ENCODE data around the gene SLC9A3.

SLC9A3 gene

DNA sequence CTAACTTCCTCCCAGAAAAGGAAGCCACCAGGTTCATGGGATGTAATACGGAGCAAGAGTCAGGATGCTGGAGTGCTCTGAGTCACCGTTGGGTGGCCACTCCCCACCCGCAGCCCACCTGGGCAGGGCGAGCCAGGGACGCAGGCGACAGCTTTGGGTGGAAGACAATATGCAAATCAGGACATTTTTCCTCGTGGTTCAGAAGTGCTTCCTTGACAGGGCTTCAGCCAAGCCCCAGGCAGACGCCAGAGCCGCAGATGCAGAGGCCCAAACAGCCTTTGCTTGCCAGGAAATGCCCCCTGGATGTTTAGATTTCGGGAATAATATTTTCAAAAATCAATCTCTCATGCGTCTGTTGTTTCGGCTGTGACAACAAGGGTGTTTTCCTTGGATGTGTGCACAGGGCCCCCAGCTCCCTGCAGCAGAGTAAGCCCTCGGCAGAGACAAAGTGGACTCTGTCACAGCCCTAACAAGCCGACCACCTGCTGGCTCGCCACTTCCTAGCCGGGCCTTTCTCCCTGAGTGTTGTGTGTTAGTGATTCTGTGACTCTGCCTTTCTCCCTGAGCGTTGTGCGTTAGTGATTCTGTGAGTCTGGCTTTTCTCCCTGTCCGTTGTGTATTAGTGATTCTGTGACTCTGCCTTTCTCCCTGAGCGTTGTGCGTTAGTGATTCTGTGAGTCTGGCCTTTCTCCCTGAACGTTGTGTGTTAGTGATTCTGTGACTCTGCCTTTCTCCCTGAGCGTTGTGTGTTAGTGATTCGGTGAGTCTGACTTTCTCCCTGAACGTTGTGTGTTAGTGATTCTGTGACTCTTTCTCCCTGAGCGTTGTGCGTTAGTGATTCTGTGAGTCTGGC is 11.8 kb upstream of the SLC9A3 start:
- Histone ChIP-seq H3K9me3 (ENCODE audit: severe bottlenecking) (no peaks in the 10 kb centered on the region), H3K4me1 (ENCODE audit: insufficient read depth, poor library complexity, severe bottlenecking) (no peaks in the 10 kb centered on the region), H3K27ac (ENCODE audit: poor library complexity, severe bottlenecking) (no peak overlapping the region), H3K27me3 (ENCODE audit: insufficient read depth, poor library complexity, severe bottlenecking) (peaks cover 59% of the 10 kb centered on the region), H3K4me3 (ENCODE audit: severe bottlenecking) (no peak overlapping the region), H3K36me3 (ENCODE audit: low read depth) (no peaks in the 10 kb centered on the region)
- peak; percentile 45 for DNase-seq (ENCODE audit: low spot score)
- no peak for ATAC-seq (ENCODE audit: low read depth)
- TF ChIP-seq, protein P1, sequence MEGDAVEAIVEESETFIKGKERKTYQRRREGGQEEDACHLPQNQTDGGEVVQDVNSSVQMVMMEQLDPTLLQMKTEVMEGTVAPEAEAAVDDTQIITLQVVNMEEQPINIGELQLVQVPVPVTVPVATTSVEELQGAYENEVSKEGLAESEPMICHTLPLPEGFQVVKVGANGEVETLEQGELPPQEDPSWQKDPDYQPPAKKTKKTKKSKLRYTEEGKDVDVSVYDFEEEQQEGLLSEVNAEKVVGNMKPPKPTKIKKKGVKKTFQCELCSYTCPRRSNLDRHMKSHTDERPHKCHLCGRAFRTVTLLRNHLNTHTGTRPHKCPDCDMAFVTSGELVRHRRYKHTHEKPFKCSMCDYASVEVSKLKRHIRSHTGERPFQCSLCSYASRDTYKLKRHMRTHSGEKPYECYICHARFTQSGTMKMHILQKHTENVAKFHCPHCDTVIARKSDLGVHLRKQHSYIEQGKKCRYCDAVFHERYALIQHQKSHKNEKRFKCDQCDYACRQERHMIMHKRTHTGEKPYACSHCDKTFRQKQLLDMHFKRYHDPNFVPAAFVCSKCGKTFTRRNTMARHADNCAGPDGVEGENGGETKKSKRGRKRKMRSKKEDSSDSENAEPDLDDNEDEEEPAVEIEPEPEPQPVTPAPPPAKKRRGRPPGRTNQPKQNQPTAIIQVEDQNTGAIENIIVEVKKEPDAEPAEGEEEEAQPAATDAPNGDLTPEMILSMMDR (IDR thresholded peaks at IDR 0.05; ENCODE audit: poor library complexity, severe bottlenecking): no peak

DNA sequence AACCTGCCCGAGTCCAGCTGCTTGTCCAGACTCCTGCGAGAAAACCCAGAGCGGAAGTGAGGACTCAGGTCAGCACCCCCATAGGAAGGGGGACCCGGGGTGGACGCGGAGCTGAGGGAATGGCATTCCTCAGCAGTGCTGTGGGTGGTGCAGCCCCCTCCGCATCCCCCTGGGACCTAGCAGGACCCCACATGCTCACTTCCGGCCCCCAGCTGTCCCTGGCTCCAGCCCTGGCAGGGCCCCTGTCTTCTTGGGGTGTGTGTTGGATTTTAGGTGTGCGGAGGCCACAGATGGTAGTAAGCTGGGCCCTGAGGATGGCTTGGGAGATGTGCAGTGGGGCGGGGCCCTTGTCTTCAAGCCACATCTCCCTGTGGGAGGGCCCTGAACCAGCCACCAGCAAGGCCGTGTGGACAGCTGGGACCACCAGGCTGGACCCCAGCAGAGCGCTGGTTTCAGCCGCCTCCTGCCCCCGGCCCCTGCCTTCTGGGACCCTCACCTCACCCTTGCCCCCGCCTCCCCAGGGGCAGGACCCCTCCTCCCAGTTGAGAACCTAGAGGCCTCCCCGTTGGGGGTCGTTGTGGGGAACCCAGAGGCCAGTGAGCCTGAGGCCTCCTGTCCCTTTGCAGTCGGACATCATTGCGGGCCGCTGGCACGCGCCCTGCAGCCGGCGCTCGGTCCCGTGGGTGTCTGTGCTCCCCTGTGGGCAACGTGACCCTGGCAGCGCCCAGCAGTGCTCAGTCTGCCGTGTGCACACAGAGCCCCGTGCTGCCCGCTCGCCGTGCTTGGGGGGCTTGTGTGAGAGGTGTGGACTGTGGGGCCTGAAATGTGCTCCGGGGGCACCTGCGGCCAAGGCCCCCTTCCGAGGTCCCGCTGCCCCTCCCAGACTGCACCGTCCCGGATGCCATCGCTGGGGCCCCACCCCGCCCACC is 10.8 kb upstream of the SLC9A3 start:
- TF ChIP-seq, protein P1 (IDR thresholded peaks at IDR 0.05; ENCODE audit: poor library complexity, severe bottlenecking): no peak
- DNase-seq (ENCODE audit: low spot score): peak; percentile 60
- peaks cover 61% of the 10 kb centered on the region for H3K27me3 ChIP-seq (ENCODE audit: insufficient read depth, poor library complexity, severe bottlenecking)

DNA sequence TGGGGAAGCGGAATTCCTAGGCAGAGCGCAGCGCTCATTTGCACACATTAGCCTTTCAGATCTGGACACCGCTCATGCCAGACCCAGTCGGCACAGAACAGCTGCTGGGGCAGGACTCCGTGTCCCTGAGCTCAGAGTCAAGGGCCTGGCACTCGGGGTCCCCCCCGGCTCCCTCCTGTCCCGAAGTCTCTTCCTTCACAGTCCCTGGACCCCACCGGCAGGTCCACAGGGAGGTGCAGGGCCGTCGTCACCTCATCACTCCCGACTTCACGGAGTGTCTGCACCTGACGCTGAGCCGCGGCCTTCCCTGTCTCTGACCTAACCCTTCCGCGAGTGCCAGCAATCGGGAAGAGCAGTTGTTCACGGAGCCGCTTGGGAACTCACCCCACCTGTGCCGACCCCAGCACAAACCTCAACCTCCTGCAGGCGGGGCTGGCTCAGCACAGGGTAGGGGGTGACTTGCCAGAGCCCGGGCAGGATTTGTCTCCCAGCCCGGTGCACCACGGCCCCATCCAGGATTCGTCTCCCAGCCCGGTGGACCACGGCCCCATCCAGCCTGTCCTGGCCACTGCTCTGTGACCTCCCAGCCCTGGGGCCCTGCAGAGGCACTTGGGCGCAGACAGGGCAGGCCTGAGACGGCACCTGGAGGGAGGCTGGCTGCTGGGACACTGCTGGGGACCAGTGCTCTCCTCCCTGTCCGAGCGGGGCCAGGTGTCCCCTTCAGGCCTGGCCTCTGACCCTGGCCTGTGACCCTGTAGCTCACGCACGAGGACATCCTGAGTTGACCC is 9.9 kb upstream of the SLC9A3 start:
- DNase-seq (ENCODE audit: low spot score) (peak; percentile 69), ATAC-seq (ENCODE audit: low read depth) (0 out of 3 replicates have a peak, but pooled peaks have one; percentile 5)
- Histone ChIP-seq H3K4me1 (ENCODE audit: insufficient read depth, poor library complexity, severe bottlenecking) (no peaks in the 10 kb centered on the region), H3K4me3 (ENCODE audit: severe bottlenecking) (no peak overlapping the region), H3K27ac (ENCODE audit: poor library complexity, severe bottlenecking) (no peak overlapping the region), H3K27me3 (ENCODE audit: insufficient read depth, poor library complexity, severe bottlenecking) (peaks cover 61% of the 10 kb centered on the region), H3K9me3 (ENCODE audit: severe bottlenecking) (no peaks in the 10 kb centered on the region), H3K36me3 (ENCODE audit: low read depth) (no peaks in the 10 kb centered on the region)
- TF ChIP-seq, protein P1 (IDR thresholded peaks at IDR 0.05; ENCODE audit: poor library complexity, severe bottlenecking): no peak

More for the DNA sequence above, 10.8 kb upstream of the SLC9A3 start:
- Histone ChIP-seq H3K4me1 (ENCODE audit: insufficient read depth, poor library complexity, severe bottlenecking) (no peaks in the 10 kb centered on the region), H3K4me3 (ENCODE audit: severe bottlenecking) (no peak overlapping the region), H3K9me3 (ENCODE audit: severe bottlenecking) (no peaks in the 10 kb centered on the region), H3K36me3 (ENCODE audit: low read depth) (no peaks in the 10 kb centered on the region), H3K27ac (ENCODE audit: poor library complexity, severe bottlenecking) (no peak overlapping the region)
- no peak for ATAC-seq (ENCODE audit: low read depth)

DNA sequence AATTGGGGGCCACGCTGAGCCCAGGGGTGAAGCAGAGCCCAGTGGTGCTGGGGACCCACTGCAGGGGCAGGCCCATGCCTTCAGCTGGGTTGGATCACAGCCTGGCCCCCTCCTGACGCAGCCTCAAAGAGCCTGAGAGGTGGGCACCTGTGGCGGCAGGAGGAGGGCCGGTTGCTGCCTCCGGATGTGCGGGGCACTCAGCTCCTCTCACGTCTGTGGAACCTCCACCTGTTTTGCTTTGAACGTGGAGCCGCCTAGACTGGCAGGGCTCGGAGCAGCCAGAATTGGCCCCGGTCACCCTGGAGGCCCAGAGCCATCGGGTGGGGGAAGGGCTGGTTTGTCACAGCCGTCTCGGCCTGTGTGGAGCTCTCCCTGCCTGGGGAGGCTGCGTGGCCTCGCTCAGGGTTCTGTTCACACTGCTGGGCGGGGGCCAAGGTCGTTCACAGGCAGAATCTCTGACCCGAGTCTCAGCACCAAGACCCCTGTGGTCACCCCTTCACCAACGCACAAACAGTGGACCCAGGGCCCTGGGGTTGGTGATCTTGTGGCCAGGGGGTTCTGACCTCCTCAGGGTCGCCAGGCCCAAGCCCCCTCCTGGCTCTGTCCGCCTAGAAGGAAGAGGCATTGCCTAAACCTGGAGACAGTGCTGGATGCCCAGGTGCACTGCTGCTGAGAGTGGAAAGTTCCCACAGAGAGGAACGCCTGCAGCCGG is 9.2 kb upstream of the SLC9A3 start:
- Histone ChIP-seq H3K36me3 (ENCODE audit: low read depth) (no peaks in the 10 kb centered on the region), H3K27me3 (ENCODE audit: insufficient read depth, poor library complexity, severe bottlenecking) (peaks cover 59% of the 10 kb centered on the region), H3K4me3 (ENCODE audit: severe bottlenecking) (no peak overlapping the region), H3K9me3 (ENCODE audit: severe bottlenecking) (no peaks in the 10 kb centered on the region), H3K27ac (ENCODE audit: poor library complexity, severe bottlenecking) (no peak overlapping the region), H3K4me1 (ENCODE audit: insufficient read depth, poor library complexity, severe bottlenecking) (no peaks in the 10 kb centered on the region)
- TF ChIP-seq, protein P1 (IDR thresholded peaks at IDR 0.05; ENCODE audit: poor library complexity, severe bottlenecking): no peak
- peak; percentile 67 for DNase-seq (ENCODE audit: low spot score)
- ATAC-seq (ENCODE audit: low read depth): no peak
